HEK293 (cell line): Measurements from ENCODE around the gene ELFN1.

ENCODE experiments used
- CTCF ChIA-PET: fragments of 350-600 bp; formaldehyde crosslinking; extraction: SDS; loops from one replicate; lab custom pipeline; 2021; ENCODE audit warnings: antibody characterized with exemption; lab: Yijun Ruan, JAX
- POLR2A ChIA-PET: fragments of 300-600 bp; formaldehyde crosslinking; extraction: SDS; loops from one replicate; lab custom pipeline; 2020; ENCODE audit warnings: antibody characterized with exemption, inconsistent platforms; lab: Yijun Ruan, JAX
- H3K27ac ChIP-seq: fragments of 200-500 bp; sonication (Bioruptor generic); 2 replicates; pipeline ENCODE4 v1.5.1; 2014; ENCODE audit warnings: low read depth, low read length, control low read depth, inconsistent platforms; ENCODE audit errors: extremely low read depth
- H3K36me3 ChIP-seq, 2 experiments: fragments of 200-500 bp in 1 of 2; sonication (Bioruptor generic) in 1 of 2; 1 replicate in 1 of 2; 2 replicates in 1 of 2; pipeline ENCODE4 v1.5.1; 2014 to 2017; ENCODE audit warnings: inconsistent platforms in 2 of 2, low read length in 2 of 2; ENCODE audit not compliant: control insufficient read depth in 2 of 2, insufficient read depth in 1 of 2
- H3K4me1 ChIP-seq: fragments of 200-500 bp; sonication (Bioruptor generic); 2 replicates; pipeline ENCODE4 v1.5.1; 2014; ENCODE audit warnings: mild to moderate bottlenecking, low read length, inconsistent platforms; ENCODE audit not compliant: control insufficient read depth, insufficient read depth
- H3K4me3 ChIP-seq: 2 replicates; pipeline ENCODE4 v1.5.1; 2011; ENCODE audit warnings: low read depth, mild to moderate bottlenecking, control low read depth, low read length, moderate library complexity
- H3K9me3 ChIP-seq: fragments of 200-500 bp; sonication (Bioruptor generic); 2 replicates; pipeline ENCODE4 v1.5.1; 2014; ENCODE audit warnings: low read depth, low read length, inconsistent platforms; ENCODE audit not compliant: control insufficient read depth, insufficient read depth
- EGR2 ChIP-seq: fragments of 450-650 bp; formaldehyde crosslinking; IDR thresholded peaks from 2 replicates; pipeline ENCODE4 v1.5.1; 2016; ENCODE audit warnings: low read depth, missing biosample characterization, missing genetic modification characterization
- HOXD13 ChIP-seq: sonication (generic); formaldehyde crosslinking; IDR thresholded peaks from 2 replicates; pipeline ENCODE4 v1.8.0; 2022; ENCODE audit warnings: missing genetic modification reagents, borderline replicate concordance
- KLF10 ChIP-seq: fragments of 450-650 bp; IDR thresholded peaks from 2 replicates; pipeline ENCODE4 v1.5.1; 2018; ENCODE audit warnings: missing biosample characterization, mild to moderate bottlenecking, missing genetic modification characterization
- KLF9 ChIP-seq: fragments of 450-650 bp; formaldehyde crosslinking; IDR thresholded peaks from 2 replicates; pipeline ENCODE4 v1.5.1; 2016; ENCODE audit warnings: missing biosample characterization, missing genetic modification characterization, low read depth
- SETDB1 ChIP-seq: IDR thresholded peaks from one replicate; pipeline ENCODE4 v1.6.1; 2017; ENCODE audit warnings: mild to moderate bottlenecking, low read length, moderate library complexity, mixed read lengths; ENCODE audit not compliant: insufficient read length
- ZBTB21 ChIP-seq: fragments of 450-650 bp; formaldehyde crosslinking; IDR thresholded peaks from 2 replicates; pipeline ENCODE4 v1.5.1; 2017; ENCODE audit warnings: missing biosample characterization, missing genetic modification characterization
- ZBTB7A ChIP-seq: fragments of 450-650 bp; formaldehyde crosslinking; IDR thresholded peaks from 2 replicates; pipeline ENCODE4 v1.5.1; 2016; ENCODE audit warnings: low read depth, missing biosample characterization, missing genetic modification characterization
- ZFHX2 ChIP-seq: fragments of 450-650 bp; formaldehyde crosslinking; conservative IDR thresholded peaks from 2 replicates; pipeline ENCODE4 v1.5.1; 2016; ENCODE audit warnings: missing biosample characterization, missing genetic modification characterization
- ZFP3 ChIP-seq: fragments of 450-650 bp; formaldehyde crosslinking; IDR thresholded peaks from 2 replicates; pipeline ENCODE4 v1.5.1; 2016; ENCODE audit warnings: low read depth, missing biosample characterization, missing genetic modification characterization
- ZNF19 ChIP-seq: fragments of 450-650 bp; formaldehyde crosslinking; IDR thresholded peaks from 2 replicates; pipeline ENCODE4; 2016; ENCODE audit warnings: missing biosample characterization, missing genetic modification characterization, low read depth
- ZNF211 ChIP-seq: fragments of 450-650 bp; formaldehyde crosslinking; IDR thresholded peaks from 2 replicates; pipeline ENCODE4 v1.5.1; 2016; ENCODE audit warnings: low read depth, missing biosample characterization, missing genetic modification characterization
- ZNF350 ChIP-seq: fragments of 450-650 bp; formaldehyde crosslinking; IDR thresholded peaks from 2 replicates; pipeline ENCODE4 v1.5.0; 2017; ENCODE audit warnings: missing biosample characterization, mild to moderate bottlenecking, missing genetic modification characterization
- ZNF501 ChIP-seq: fragments of 450-650 bp; formaldehyde crosslinking; IDR thresholded peaks from 2 replicates; pipeline ENCODE4 v1.5.1; 2016; ENCODE audit warnings: missing biosample characterization, missing genetic modification characterization
- ZNF549 ChIP-seq: fragments of 450-650 bp; IDR thresholded peaks from 2 replicates; pipeline ENCODE4 v1.5.1; 2018; ENCODE audit warnings: missing biosample characterization, missing genetic modification characterization, mild to moderate bottlenecking, inconsistent platforms, moderate library complexity
- ZNF560 ChIP-seq: fragments of 450-650 bp; formaldehyde crosslinking; IDR thresholded peaks from 2 replicates; pipeline ENCODE4 v1.5.1; 2017; ENCODE audit warnings: missing biosample characterization, missing genetic modification characterization, borderline replicate concordance
- TF ChIP-seq, protein P1 (sequence below): fragments of 450-650 bp; formaldehyde crosslinking; IDR thresholded peaks from 2 replicates; pipeline ENCODE4 v1.5.1; 2016; ENCODE audit warnings: missing biosample characterization, missing genetic modification characterization
- TF ChIP-seq, protein P2 (sequence below): fragments of 450-650 bp; formaldehyde crosslinking; conservative IDR thresholded peaks from 2 replicates; pipeline ENCODE4 v1.5.1; 2016; ENCODE audit warnings: low read depth, missing biosample characterization, missing genetic modification characterization
- TF ChIP-seq, protein P3 (sequence below): fragments of 450-650 bp; formaldehyde crosslinking; IDR thresholded peaks from 2 replicates; pipeline ENCODE4 v1.5.1; 2016; ENCODE audit warnings: missing biosample characterization, missing genetic modification characterization
- TF ChIP-seq, protein P4 (sequence below): fragments of 450-650 bp; formaldehyde crosslinking; IDR thresholded peaks from 2 replicates; pipeline ENCODE4 v1.5.1; 2016; ENCODE audit warnings: missing biosample characterization, missing genetic modification characterization

The ELFN1 gene

DNA sequence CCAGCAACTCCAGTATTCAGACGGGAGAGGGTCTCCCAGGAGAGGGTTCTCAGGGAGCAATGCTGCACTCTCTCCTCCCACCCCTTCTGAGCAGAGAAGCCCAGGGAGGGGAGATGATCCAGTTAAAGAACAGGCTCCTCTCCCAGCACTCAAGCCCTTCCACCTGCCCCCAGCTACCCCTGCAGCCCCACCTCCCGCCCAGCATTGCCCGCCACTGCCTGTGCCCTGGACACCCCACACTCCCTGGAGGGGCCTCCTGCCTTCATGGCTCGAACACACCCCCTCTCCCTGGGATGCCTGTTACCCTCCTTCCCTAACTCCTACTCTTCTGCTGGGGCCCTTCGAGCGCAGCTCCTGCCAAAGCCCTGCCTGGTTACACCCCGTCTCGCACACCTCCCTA is 66.8 kb downstream of the ELFN1 start:
- CTCF ChIA-PET: no interaction called here
- POLR2A ChIA-PET: interaction anchor here (1.0 kb wide), 1 partner anchor 15 kb away, joined by 3 read pairs; no protein-coding TSS in a partner anchor
- TF ChIP-seq ZFP3 (tag by site-specific recombination): peak; percentile 46; the same call in 1 of the 2 replicates
- TF ChIP-seq, protein P1, sequence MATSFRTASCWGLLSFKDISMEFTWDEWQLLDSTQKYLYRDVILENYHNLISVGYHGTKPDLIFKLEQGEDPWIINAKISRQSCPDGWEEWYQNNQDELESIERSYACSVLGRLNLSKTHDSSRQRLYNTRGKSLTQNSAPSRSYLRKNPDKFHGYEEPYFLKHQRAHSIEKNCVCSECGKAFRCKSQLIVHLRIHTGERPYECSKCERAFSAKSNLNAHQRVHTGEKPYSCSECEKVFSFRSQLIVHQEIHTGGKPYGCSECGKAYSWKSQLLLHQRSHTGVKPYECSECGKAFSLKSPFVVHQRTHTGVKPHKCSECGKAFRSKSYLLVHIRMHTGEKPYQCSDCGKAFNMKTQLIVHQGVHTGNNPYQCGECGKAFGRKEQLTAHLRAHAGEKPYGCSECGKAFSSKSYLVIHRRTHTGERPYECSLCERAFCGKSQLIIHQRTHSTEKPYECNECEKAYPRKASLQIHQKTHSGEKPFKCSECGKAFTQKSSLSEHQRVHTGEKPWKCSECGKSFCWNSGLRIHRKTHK (tag by site-specific recombination): no peak
- peak; percentile 16; the same call in 1 of the 2 replicates for TF ChIP-seq ZFHX2
- TF ChIP-seq EGR2 (tag by site-specific recombination): 0 out of 2 replicates have a peak, but pooled peaks have one; percentile 8
- H3K27ac ChIP-seq: no peak overlapping the region
- H3K4me3 ChIP-seq: no peak overlapping the region
- H3K4me1 ChIP-seq: no peaks in the 10 kb centered on the region
- no peaks in the 10 kb centered on the region for H3K36me3 ChIP-seq
- no peaks in the 10 kb centered on the region for H3K9me3 ChIP-seq

DNA sequence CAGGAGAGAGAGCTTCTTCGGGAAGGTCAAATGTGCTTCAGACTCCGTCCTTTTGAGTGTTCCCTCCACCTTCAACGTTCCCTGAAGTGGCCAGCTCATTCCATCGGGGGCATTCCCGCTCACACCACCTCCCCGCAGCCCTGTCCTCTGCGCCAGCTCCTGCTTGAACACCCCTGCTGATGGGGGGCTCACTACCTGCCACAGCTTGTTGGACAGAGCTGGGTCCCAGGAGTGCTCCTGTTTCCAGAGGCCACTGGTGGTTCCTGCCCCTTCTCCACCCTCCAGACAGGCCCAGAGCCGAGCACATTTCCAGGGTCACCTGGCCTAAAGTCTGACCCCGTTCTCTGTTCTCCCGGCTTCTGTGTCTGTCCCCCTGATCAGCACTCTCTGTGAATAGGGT is 67.4 kb downstream of the ELFN1 start:
- TF ChIP-seq ZNF211 (tag by site-specific recombination) (no peak), ZNF19 (tag by site-specific recombination) (no peak), KLF9 (tag by site-specific recombination) (no peak), ZNF501 (no peak), ZBTB7A (tag by site-specific recombination) (no peak), SETDB1 (no peak), KLF10 (tag by site-specific recombination) (no peak), ZNF549 (tag by site-specific recombination) (no peak), HOXD13 (CRISPR knock-in tag) (no peak), ZBTB21 (tag by site-specific recombination) (no peak), ZNF560 (no peak), ZNF350 (no peak)
- TF ChIP-seq, protein P2, sequence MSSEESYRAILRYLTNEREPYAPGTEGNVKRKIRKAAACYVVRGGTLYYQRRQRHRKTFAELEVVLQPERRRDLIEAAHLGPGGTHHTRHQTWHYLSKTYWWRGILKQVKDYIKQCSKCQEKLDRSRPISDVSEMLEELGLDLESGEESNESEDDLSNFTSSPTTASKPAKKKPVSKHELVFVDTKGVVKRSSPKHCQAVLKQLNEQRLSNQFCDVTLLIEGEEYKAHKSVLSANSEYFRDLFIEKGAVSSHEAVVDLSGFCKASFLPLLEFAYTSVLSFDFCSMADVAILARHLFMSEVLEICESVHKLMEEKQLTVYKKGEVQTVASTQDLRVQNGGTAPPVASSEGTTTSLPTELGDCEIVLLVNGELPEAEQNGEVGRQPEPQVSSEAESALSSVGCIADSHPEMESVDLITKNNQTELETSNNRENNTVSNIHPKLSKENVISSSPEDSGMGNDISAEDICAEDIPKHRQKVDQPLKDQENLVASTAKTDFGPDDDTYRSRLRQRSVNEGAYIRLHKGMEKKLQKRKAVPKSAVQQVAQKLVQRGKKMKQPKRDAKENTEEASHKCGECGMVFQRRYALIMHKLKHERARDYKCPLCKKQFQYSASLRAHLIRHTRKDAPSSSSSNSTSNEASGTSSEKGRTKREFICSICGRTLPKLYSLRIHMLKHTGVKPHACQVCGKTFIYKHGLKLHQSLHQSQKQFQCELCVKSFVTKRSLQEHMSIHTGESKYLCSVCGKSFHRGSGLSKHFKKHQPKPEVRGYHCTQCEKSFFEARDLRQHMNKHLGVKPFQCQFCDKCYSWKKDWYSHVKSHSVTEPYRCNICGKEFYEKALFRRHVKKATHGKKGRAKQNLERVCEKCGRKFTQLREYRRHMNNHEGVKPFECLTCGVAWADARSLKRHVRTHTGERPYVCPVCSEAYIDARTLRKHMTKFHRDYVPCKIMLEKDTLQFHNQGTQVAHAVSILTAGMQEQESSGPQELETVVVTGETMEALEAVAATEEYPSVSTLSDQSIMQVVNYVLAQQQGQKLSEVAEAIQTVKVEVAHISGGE (tag by site-specific recombination): no peak
- TF ChIP-seq, protein P3, sequence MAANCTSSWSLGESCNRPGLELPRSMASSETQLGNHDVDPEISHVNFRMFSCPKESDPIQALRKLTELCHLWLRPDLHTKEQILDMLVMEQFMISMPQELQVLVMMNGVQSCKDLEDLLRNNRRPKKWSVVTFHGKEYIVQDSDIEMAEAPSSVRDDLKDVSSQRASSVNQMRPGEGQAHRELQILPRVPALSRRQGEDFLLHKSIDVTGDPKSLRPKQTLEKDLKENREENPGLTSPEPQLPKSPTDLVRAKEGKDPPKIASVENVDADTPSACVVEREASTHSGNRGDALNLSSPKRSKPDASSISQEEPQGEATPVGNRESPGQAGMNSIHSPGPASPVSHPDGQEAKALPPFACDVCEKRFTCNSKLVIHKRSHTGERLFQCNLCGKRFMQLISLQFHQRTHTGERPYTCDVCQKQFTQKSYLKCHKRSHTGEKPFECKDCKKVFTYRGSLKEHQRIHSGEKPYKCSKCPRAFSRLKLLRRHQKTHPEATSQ (tag by site-specific recombination): no peak
- TF ChIP-seq, protein P4, sequence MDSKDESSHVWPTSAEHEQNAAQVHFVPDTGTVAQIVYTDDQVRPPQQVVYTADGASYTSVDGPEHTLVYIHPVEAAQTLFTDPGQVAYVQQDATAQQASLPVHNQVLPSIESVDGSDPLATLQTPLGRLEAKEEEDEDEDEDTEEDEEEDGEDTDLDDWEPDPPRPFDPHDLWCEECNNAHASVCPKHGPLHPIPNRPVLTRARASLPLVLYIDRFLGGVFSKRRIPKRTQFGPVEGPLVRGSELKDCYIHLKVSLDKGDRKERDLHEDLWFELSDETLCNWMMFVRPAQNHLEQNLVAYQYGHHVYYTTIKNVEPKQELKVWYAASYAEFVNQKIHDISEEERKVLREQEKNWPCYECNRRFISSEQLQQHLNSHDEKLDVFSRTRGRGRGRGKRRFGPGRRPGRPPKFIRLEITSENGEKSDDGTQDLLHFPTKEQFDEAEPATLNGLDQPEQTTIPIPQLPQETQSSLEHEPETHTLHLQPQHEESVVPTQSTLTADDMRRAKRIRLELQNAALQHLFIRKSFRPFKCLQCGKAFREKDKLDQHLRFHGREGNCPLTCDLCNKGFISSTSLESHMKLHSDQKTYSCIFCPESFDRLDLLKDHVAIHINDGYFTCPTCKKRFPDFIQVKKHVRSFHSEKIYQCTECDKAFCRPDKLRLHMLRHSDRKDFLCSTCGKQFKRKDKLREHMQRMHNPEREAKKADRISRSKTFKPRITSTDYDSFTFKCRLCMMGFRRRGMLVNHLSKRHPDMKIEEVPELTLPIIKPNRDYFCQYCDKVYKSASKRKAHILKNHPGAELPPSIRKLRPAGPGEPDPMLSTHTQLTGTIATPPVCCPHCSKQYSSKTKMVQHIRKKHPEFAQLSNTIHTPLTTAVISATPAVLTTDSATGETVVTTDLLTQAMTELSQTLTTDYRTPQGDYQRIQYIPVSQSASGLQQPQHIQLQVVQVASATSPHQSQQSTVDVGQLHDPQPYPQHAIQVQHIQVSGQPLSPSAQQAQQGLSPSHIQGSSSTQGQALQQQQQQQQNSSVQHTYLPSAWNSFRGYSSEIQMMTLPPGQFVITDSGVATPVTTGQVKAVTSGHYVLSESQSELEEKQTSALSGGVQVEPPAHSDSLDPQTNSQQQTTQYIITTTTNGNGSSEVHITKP (tag by site-specific recombination): no peak
- H3K4me3 ChIP-seq: no peak overlapping the region
- no peaks in the 10 kb centered on the region for H3K9me3 ChIP-seq
- CTCF ChIA-PET: no interaction called here
- H3K4me1 ChIP-seq: no peaks in the 10 kb centered on the region; the same call in 1 of the 2 replicates
- no peaks in the 10 kb centered on the region for H3K36me3 ChIP-seq
- H3K27ac ChIP-seq: no peak overlapping the region
- POLR2A ChIA-PET: interaction anchor here (1.0 kb wide), 1 partner anchor 14 kb away, joined by 3 read pairs; no protein-coding TSS in a partner anchor
